ENCODE data around the gene GPR78.

DNA sequence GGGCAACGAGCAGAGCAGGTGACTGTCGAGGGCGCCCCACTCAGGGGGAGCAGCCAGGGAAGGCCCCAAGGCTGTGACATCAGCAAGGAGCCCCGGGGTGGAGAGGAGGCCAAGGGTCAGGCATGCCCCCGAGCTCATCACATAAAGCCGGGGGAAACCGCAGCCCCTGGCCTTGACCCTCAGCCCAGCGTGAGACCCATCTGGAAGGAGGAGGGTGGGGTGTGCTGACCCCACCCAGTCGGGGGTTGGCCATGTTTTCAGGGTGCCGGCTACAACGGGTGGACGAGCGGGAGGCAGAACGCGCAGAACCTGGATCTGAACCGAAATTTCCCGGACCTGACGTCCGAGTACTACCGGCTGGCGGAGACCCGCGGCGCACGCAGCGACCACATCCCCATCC, 26.3 kb downstream of the GPR78 start:
- TF ChIP-seq GATA2 (IDR thresholded peaks at IDR 0.05; ENCODE audit: low read depth, low read length) (no peak), GATA3 (IDR thresholded peaks at IDR 0.05; ENCODE audit: low read depth, low read length) (no peak)
